Myometrial cell (primary cell): ENCODE results near the gene SAMSN1. TPM values are rescaled to one million over a fixed set of nuclear protein-coding genes. Genes with fewer than 3 reads are reported as not detected.

Experiments used
- total RNA-seq: library from RNA; depleted of rRNA; stranded (reverse); fragments of >200 nt; gene quantifications from 2 replicates; pipeline ENCODE4 v1.2.3, GENCODE V29; 2015

Gene SAMSN1
- not detected in 2 replicates for total RNA-seq

GRCh38 chr21:14545906-14546480, at the start of gene SAMSN1:
Gene SAMSN1 (minus strand): TSS chr21:14546315. CDS start chr21:14546261, 54 bp downstream.

Other genes starting within 250 kb of the SAMSN1 start
- gene HSPA13, start 163.2 kb downstream of the SAMSN1 start, total RNA-seq: 39.8 and 49.3 TPM in 2 replicates